K562 (cell line): ENCODE results near the gene MROH8. TPM values are rescaled to one million over a fixed set of nuclear protein-coding genes. Genes with fewer than 3 reads are reported as not detected.

ENCODE experiments used
- CBX3 ChIP-seq, 2 experiments: IDR thresholded peaks; 1 replicate in 1 of 2; 2 replicates in 1 of 2; pipeline ENCODE4 v1.6.1; 2012; ENCODE audit warnings: inconsistent platforms in 2 of 2, low read length in 2 of 2, borderline replicate concordance in 1 of 2, control low read depth in 1 of 2
- CREM ChIP-seq: IDR thresholded peaks from 2 replicates; pipeline ENCODE4 v1.6.1; 2014; ENCODE audit warnings: antibody characterized with exemption, low read depth
- CTCF ChIP-seq, 3 experiments: IDR thresholded peaks in 2 of 3; conservative IDR thresholded peaks in 1 of 3; 2 replicates each; pipeline ENCODE4 v1.5.1; 2011 to 2012; ENCODE audit warnings: low read length in 3 of 3, mild to moderate bottlenecking in 3 of 3, control low read depth in 2 of 3, improper control_type of control experiment in 1 of 3, inconsistent platforms in 1 of 3, low read depth in 1 of 3, mixed read lengths in 1 of 3, moderate library complexity in 1 of 3; ENCODE audit not compliant: insufficient read depth in 2 of 3
- ETS2 ChIP-seq: IDR thresholded peaks from 2 replicates; pipeline ENCODE4 v1.6.1; 2016; ENCODE audit warnings: borderline replicate concordance, missing genetic modification characterization, mild to moderate bottlenecking, moderate library complexity, missing compliant biosample characterization; ENCODE audit not compliant: poor library complexity, severe bottlenecking
- EWSR1 ChIP-seq: fragments of 450-650 bp; IDR thresholded peaks from 2 replicates; pipeline ENCODE4 v1.6.1; 2018; ENCODE audit warnings: borderline replicate concordance, mild to moderate bottlenecking, low read depth, moderate library complexity; ENCODE audit not compliant: partially characterized antibody
- FOS ChIP-seq: IDR thresholded peaks from 3 replicates; pipeline ENCODE4 v1.6.1; 2011; ENCODE audit not compliant: insufficient read length; ENCODE audit errors: extremely low read depth
- KAT8 ChIP-seq: fragments of 450-650 bp; IDR thresholded peaks from 2 replicates; pipeline ENCODE4 v1.6.1; 2016; ENCODE audit warnings: low read depth, mild to moderate bottlenecking
- KLF10 ChIP-seq: fragments of 250-450 bp; sonication (Bioruptor Pico); IDR thresholded peaks from 2 replicates; pipeline ENCODE4 v1.6.1; 2021; ENCODE audit warnings: matching md5 sums
- MAFK ChIP-seq: IDR thresholded peaks from 2 replicates; pipeline ENCODE4 v1.6.1; 2011; ENCODE audit warnings: low read length, improper control_type of control experiment
- MED1 ChIP-seq: sonication (generic); formaldehyde crosslinking; IDR thresholded peaks from 2 replicates; pipeline ENCODE4 v1.8.1; 2023; ENCODE audit warnings: missing genetic modification reagents, borderline replicate concordance
- MTA3 ChIP-seq: fragments of 450-650 bp; formaldehyde crosslinking; IDR thresholded peaks from 2 replicates; pipeline ENCODE4 v1.6.1; 2017; ENCODE audit warnings: mild to moderate bottlenecking, borderline replicate concordance
- PKNOX1 ChIP-seq: fragments of 450-650 bp; IDR thresholded peaks from 2 replicates; pipeline ENCODE4 v1.6.1; 2016
- SMC3 ChIP-seq: conservative IDR thresholded peaks from 2 replicates; pipeline ENCODE4 v1.6.1; 2011; ENCODE audit warnings: low read depth, low read length, improper control_type of control experiment; ENCODE audit not compliant: insufficient read depth
- SOX6 ChIP-seq: fragments of 450-650 bp; IDR thresholded peaks from 2 replicates; pipeline ENCODE4 v1.6.1; 2014; ENCODE audit warnings: mild to moderate bottlenecking
- SRSF3 ChIP-seq: fragments of 200-400 bp; formaldehyde crosslinking; IDR thresholded peaks from 2 replicates; pipeline ENCODE4 v1.6.1; 2016; ENCODE audit warnings: mild to moderate bottlenecking, low read length, moderate library complexity; ENCODE audit not compliant: insufficient read depth
- TCF3 ChIP-seq: sonication (generic); formaldehyde crosslinking; IDR thresholded peaks from 2 replicates; pipeline ENCODE4 v1.4.0; 2020; ENCODE audit warnings: mild to moderate bottlenecking, missing genetic modification reagents
- TEAD4 ChIP-seq, 2 experiments: sonication (generic) in 1 of 2; formaldehyde crosslinking in 1 of 2; IDR thresholded peaks; 2 replicates each; pipeline versions ENCODE4 v1.6.1 to v1.8.0; 2012 to 2022; ENCODE audit warnings: borderline replicate concordance in 1 of 2, inconsistent platforms in 1 of 2, low read length in 1 of 2, mild to moderate bottlenecking in 1 of 2, missing genetic modification reagents in 1 of 2
- TRIM28 ChIP-seq: fragments of 450-650 bp; IDR thresholded peaks from 2 replicates; pipeline ENCODE4 v1.6.1; 2017
- TSC22D4 ChIP-seq: fragments of 450-650 bp; IDR thresholded peaks from 2 replicates; pipeline ENCODE4 v1.6.1; 2016; ENCODE audit warnings: missing genetic modification characterization, missing biosample characterization, control low read depth
- YBX1 ChIP-seq: fragments of 450-650 bp; IDR thresholded peaks from 2 replicates; pipeline ENCODE4 v1.7.1; 2016; ENCODE audit warnings: mild to moderate bottlenecking
- ZC3H11A ChIP-seq: IDR thresholded peaks from 2 replicates; pipeline ENCODE4 v1.6.1; 2012; ENCODE audit warnings: low read depth, low read length, improper control_type of control experiment
- ZC3H4 ChIP-seq: sonication (generic); formaldehyde crosslinking; IDR thresholded peaks from 2 replicates; pipeline ENCODE4 v1.9.0; 2021; ENCODE audit warnings: missing genetic modification reagents, borderline replicate concordance
- ZKSCAN1 ChIP-seq: fragments of 150-350 bp; IDR thresholded peaks from 2 replicates; pipeline ENCODE4 v1.6.1; 2016; ENCODE audit warnings: low read depth, low read length
- ZNF217 ChIP-seq: sonication (generic); formaldehyde crosslinking; IDR thresholded peaks from 2 replicates; pipeline ENCODE4 v1.8.0; 2022; ENCODE audit warnings: mild to moderate bottlenecking, missing genetic modification reagents
- ZNF274 ChIP-seq: IDR thresholded peaks from 2 replicates; pipeline ENCODE4 v1.6.1; 2011; ENCODE audit warnings: low read depth, mild to moderate bottlenecking, low read length, moderate library complexity, borderline replicate concordance
- ZNF316 ChIP-seq: fragments of 450-650 bp; IDR thresholded peaks from 2 replicates; pipeline ENCODE4 v1.6.1; 2016
- ZNF384 ChIP-seq: IDR thresholded peaks from 2 replicates; pipeline ENCODE4 v1.6.1; 2012; ENCODE audit warnings: low read depth, low read length, improper control_type of control experiment
- ZNF695 ChIP-seq: fragments of 450-650 bp; formaldehyde crosslinking; IDR thresholded peaks from 2 replicates; pipeline ENCODE4 v1.4.0; 2020; ENCODE audit warnings: mild to moderate bottlenecking, moderate library complexity
- polyA plus RNA-seq, 8 experiments: library from polyadenylated mRNA; depleted of rRNA in 4 of 8; stranded (reverse) in 5 of 8; unstranded in 3 of 8; fragments of >200 nt; fragmentation: Nextera tagmentation in 2 of 8; fragmentation: Illumina TruSeq in 1 of 8; extraction: Ambion mirVana in 2 of 8; extraction: Trizol in 1 of 8; gene quantifications; 2 replicates each; pipeline versions ENCODE4 v1.2.1 to v1.2.3, GENCODE V29; 2011 to 2014; ENCODE audit warnings: inconsistent platforms in 1 of 8, missing spikeins in 1 of 8
- total RNA-seq, 7 experiments: library from RNA; depleted of rRNA in 6 of 7; stranded (reverse); fragments of >200 nt in 6 of 7; fragmentation: Illumina TruSeq in 2 of 7; extraction: Trizol in 2 of 7; gene quantifications; 2 replicates each; pipeline versions ENCODE4 v1.2.1 to v1.2.3, GENCODE V29; 2011 to 2021; ENCODE audit warnings: low replicate concordance in 1 of 7

Gene MROH8
- total and polyA plus RNA-seq, 9 of the 15 experiments (the other 6 are each of a cell fraction or from before 2014, with no cell fraction given), result 0.21 to 1.5 (median 0.78) TPM

- no peak for TF ChIP-seq TRIM28
- TF ChIP-seq EWSR1, result no peak
- TF ChIP-seq KLF10 (CRISPR knock-in tag), result no peak
- no peak for TF ChIP-seq MED1 (CRISPR knock-in tag)
- no peak for TF ChIP-seq ZNF274
- TF ChIP-seq TEAD4 (IDR thresholded peaks at IDR 0.05; ENCODE audit: low read length), result peak; percentile 38; the same call in 1 of the 2 replicates
- no peak for TF ChIP-seq TEAD4 (CRISPR knock-in tag; IDR thresholded peaks at IDR 0.05; ENCODE audit: borderline replicate concordance)
- TF ChIP-seq SMC3, result peak; percentile 62
- TF ChIP-seq FOS, result no peak
- 0 out of 2 replicates have a peak, but pooled peaks have one; percentile 22 for TF ChIP-seq ZKSCAN1
- TF ChIP-seq CBX3 (IDR thresholded peaks at IDR 0.05; ENCODE audit: borderline replicate concordance in 1 of 2, low read length in 2 of 2), result 0 out of 3 replicates have a peak, but pooled peaks of 1 of the 2 experiments have one; percentile 37
- no peak for TF ChIP-seq TSC22D4
- TF ChIP-seq MAFK, result peak; percentile 22; the same call in 1 of the 2 replicates
- peak; percentile 42; the same call in 1 of the 2 replicates for TF ChIP-seq TCF3 (CRISPR knock-in tag)
- peak; percentile 22; the same call in 1 of the 2 replicates for TF ChIP-seq MTA3
- no peak for TF ChIP-seq YBX1
- TF ChIP-seq SOX6, result 0 out of 2 replicates have a peak, but pooled peaks have one; percentile 20
- TF ChIP-seq CTCF (IDR thresholded peaks at IDR 0.05 in 2 of 3, conservative IDR thresholded peaks at IDR 0.05 in 1 of 3; ENCODE audit: insufficient read depth in 2 of 3, low read depth in 1 of 3, low read length in 3 of 3), result peak; percentile 86 to 93 (median 88)
- no peak for TF ChIP-seq ZC3H11A
- TF ChIP-seq ZNF316, result peak; percentile 23; the same call in 1 of the 2 replicates
- no peak for TF ChIP-seq ZNF217 (CRISPR knock-in tag)
- TF ChIP-seq CREM, result peak; percentile 16; the same call in 1 of the 2 replicates
- no peak for TF ChIP-seq ETS2 (tag)
- peak; percentile 27; the same call in 1 of the 2 replicates for TF ChIP-seq ZNF384
- TF ChIP-seq ZC3H4 (CRISPR knock-in tag), result no peak
- no peak for TF ChIP-seq ZNF695
- no peak for TF ChIP-seq PKNOX1
- TF ChIP-seq SRSF3, result no peak
- TF ChIP-seq KAT8, result no peak
These were observed 12.9 kb upstream of the MROH8 start (continued) for GRCh38 chr20:37192137-37192854.
